Right atrium auricular region (tissue), 2 donors: ENCODE data around the gene SOCS7. TPM values are rescaled to one million over a fixed set of nuclear protein-coding genes. Genes with fewer than 3 reads are reported as not detected.

Experiments
- DNase-seq: peaks from one replicate; pipeline ENCODE4 v3.0.0-alpha.2; 2019; ENCODE audit warnings: low spot score
- H3K27ac ChIP-seq, 2 donors: fragments of 200-600 bp; sonication (generic); 1 replicate in 1 of 2; 2 replicates in 1 of 2; pipeline ENCODE4 v1.5.1; 2016 to 2019
- H3K27me3 ChIP-seq, 2 donors: fragments of 200-600 bp; sonication (generic); one replicate each; pipeline versions ENCODE4 v1.5.1 to v1.6.0; 2017 to 2019
- H3K36me3 ChIP-seq: fragments of 200-600 bp; sonication (generic); one replicate; pipeline ENCODE4 v1.5.1; 2016
- H3K4me1 ChIP-seq, 2 donors: fragments of 200-600 bp; sonication (generic); one replicate each; pipeline versions ENCODE4 v1.5.1 to v1.6.0; 2017 to 2019
- H3K4me3 ChIP-seq, 2 donors: fragments of 200-600 bp; sonication (generic); 1 replicate in 1 of 2; 2 replicates in 1 of 2; pipeline ENCODE4 v1.5.1; 2017 to 2019; ENCODE audit warnings: mild to moderate bottlenecking in 1 of 2, moderate library complexity in 1 of 2
- H3K9me3 ChIP-seq, 2 donors: fragments of 200-600 bp; sonication (generic); one replicate each; pipeline ENCODE4 v1.5.1; 2019
- CTCF ChIP-seq, 2 donors: fragments of 200-600 bp; sonication (generic); IDR thresholded peaks; one replicate each; pipeline ENCODE4 v1.5.1; 2019; ENCODE audit warnings: antibody characterized with exemption in 2 of 2
- total RNA-seq, 2 donors: library from RNA; depleted of rRNA; stranded (reverse); fragments of >200 nt; gene quantifications; one replicate each; pipeline ENCODE4 v1.1.0, GENCODE V29; 2016

Gene SOCS7
- total RNA-seq, 2 donors from 2014 or later: 12.2 to 14.8 TPM

- Histone ChIP-seq H3K4me3 (no peak overlapping the region), H3K27ac (no peak overlapping the region), H3K9me3 (no peaks in the 10 kb centered on the region), H3K27me3 (no peaks in the 10 kb centered on the region), H3K36me3 (no peaks in the 10 kb centered on the region), H3K4me1 (peaks cover 0 to 9% of the 10 kb centered on the region in 2 donors)
- no peak for DNase-seq
- no peak for TF ChIP-seq CTCF (IDR thresholded peaks at IDR 0.05)
Observed at GRCh38 chr17:38338535-38338934, 13.1 kb upstream of the SOCS7 start.

- Histone ChIP-seq H3K27ac (no peak overlapping the region), H3K9me3 (no peaks in the 10 kb centered on the region), H3K36me3 (no peaks in the 10 kb centered on the region), H3K4me1 (peaks cover 0 to 9% of the 10 kb centered on the region in 2 donors), H3K4me3 (no peak overlapping the region), H3K27me3 (no peaks in the 10 kb centered on the region)
- no peak for TF ChIP-seq CTCF (IDR thresholded peaks at IDR 0.05)
- DNase-seq: no peak
Observed at GRCh38 chr17:38339891-38340290, 11.8 kb upstream of the SOCS7 start.

- no peak for DNase-seq
- no peaks in the 10 kb centered on the region for H3K36me3 ChIP-seq
- H3K4me3 ChIP-seq: no peak overlapping the region
- TF ChIP-seq CTCF (IDR thresholded peaks at IDR 0.05): no peak
- no peaks in the 10 kb centered on the region for H3K27me3 ChIP-seq
- H3K4me1 ChIP-seq: peaks cover 0 to 9% of the 10 kb centered on the region in 2 donors
- H3K27ac ChIP-seq: no peak overlapping the region
- H3K9me3 ChIP-seq: no peaks in the 10 kb centered on the region
Observed at GRCh38 chr17:38341035-38341721, 10.5 kb upstream of the SOCS7 start.

GRCh38 chr17:38342886-38343607 is 8.6 kb upstream of the SOCS7 start:
- peaks cover 0 to 9% of the 10 kb centered on the region in 2 donors for H3K4me1 ChIP-seq
- no peaks in the 10 kb centered on the region for H3K27me3 ChIP-seq
- TF ChIP-seq CTCF (IDR thresholded peaks at IDR 0.05): no peak
- no peaks in the 10 kb centered on the region for H3K36me3 ChIP-seq
- no peak overlapping the region for H3K27ac ChIP-seq
- no peaks in the 10 kb centered on the region for H3K9me3 ChIP-seq
- H3K4me3 ChIP-seq: no peak overlapping the region
- no peak for DNase-seq

- no peak for DNase-seq
- TF ChIP-seq CTCF (IDR thresholded peaks at IDR 0.05): no peak
Observed at GRCh38 chr17:38343608-38344419, 7.8 kb upstream of the SOCS7 start, which contains the start of gene GPR179. Gene GPR179, minus strand, starts transcription at chr17:38343956. Its CDS starts 167 bp downstream, at chr17:38343789.

More at GRCh38 chr17:38343608-38344419, 7.8 kb upstream of the SOCS7 start, which contains the start of gene GPR179:
- Histone ChIP-seq H3K27ac (no peak within 1 kb of the TSS), H3K9me3 (no peaks in the 10 kb centered on the region), H3K4me3 (no peak within 1 kb of the TSS), H3K4me1 (peaks cover 0 to 9% of the 10 kb centered on the region in 2 donors), H3K36me3 (no peaks in the 10 kb centered on the region), H3K27me3 (no peaks in the 10 kb centered on the region)
